A204.1 (cell line): Measurements from ENCODE around the gene AQP4.

Source experiments
- FAIRE-seq: peaks from 2 replicates; lab custom pipeline; 2012; peaks lifted over from hg19 to GRCh38; lab: Jason Lieb, UNC

Gene AQP4, protein sequence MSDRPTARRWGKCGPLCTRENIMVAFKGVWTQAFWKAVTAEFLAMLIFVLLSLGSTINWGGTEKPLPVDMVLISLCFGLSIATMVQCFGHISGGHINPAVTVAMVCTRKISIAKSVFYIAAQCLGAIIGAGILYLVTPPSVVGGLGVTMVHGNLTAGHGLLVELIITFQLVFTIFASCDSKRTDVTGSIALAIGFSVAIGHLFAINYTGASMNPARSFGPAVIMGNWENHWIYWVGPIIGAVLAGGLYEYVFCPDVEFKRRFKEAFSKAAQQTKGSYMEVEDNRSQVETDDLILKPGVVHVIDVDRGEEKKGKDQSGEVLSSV

DNA sequence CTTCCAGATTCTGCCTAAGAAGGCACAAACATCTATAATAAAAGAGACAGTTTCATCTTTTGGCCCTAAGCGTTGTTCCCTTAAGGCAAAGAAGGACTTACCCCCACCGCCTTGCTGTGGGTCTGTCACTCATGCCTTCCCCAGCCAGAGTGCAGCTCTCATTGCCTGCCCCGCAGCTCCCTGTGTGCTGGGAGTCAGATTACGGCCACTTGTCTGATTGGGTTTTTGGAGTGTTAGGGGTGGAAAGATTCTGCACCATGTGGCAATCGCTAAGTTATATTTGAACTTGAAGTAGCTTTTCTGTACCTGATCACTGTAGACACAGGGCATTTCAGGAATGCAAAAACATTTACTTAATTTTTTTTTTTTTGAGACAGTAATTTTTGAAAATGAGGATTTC is at the start of gene AQP4:
Gene AQP4, minus strand, starts transcription at position 151 of the 400 bp plus-strand sequence. Its CDS starts 18 bp downstream, at position 133.
- FAIRE-seq, result no peak

DNA sequence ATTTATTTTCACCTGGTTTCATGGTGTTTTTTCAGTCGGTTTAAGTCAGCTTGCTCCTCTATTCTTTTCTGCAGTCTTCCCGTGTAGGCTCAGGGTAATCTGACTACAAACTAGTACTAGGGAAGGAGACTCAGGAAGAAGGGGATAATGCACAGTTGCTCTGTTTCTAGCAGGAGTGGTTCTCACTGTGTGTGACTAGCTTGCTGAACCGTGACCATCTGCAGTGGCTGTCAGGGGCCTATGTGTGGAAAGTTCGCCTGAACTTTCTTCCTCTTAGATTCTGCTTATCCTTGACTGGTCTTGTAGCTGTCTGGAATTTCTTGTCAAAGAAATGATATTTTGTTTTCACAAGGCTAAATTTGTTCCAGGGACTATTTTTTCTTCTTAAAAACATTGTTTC is 46.3 kb upstream of the AQP4 start:
- no peak for FAIRE-seq

DNA sequence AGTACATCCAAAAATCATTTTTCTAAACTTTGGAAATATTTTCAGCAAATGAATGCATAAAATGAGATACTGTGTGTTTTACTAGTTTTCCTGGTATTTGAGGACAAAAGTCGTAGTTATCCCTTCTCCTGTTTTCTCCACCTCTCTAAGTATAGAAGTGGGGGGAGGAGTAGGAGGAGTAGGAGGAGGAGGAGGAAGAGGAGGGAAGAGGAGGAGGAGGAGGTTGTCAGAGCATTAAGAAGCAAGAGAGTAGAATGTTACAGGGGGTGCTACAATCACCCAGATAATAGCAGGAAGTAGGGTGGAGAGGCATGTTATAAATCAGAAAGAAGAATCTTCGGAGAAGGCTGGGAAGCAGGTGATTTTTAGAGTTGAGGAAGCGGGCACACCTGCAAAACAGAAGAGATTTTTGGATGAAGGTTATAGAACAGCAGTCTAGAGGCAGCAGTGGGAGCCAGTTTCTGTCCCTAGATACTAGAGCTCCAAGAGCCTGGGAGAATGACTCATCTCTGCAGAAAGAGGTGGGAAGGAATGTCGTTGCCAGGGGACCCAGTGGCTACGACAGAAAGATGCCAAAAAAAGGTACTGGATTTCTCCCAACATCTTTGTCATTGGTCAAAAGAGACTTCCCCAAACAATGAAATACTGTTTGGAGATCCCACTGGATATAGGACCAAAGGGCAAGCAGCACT is 44.2 kb upstream of the AQP4 start:
- no peak for FAIRE-seq

DNA sequence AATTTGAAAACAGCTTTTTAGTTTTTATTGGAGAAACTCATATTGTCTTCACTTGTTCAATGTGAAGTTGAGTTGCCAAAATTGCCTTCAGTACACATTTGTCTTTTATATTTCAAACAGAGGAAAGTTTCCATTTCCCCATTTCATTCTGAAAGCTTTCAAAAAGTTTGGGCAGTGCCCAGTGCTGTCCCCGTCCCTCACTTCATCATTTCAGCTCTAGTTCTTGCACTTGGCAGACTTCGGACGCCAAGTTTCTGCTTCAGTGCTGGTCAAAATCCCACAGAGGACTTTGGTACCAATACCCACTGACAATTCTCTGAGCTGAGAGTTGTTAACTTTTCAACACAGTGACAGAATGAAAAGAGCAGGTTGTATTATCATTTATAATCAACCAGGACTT is 43.4 kb upstream of the AQP4 start:
- no peak for FAIRE-seq

DNA sequence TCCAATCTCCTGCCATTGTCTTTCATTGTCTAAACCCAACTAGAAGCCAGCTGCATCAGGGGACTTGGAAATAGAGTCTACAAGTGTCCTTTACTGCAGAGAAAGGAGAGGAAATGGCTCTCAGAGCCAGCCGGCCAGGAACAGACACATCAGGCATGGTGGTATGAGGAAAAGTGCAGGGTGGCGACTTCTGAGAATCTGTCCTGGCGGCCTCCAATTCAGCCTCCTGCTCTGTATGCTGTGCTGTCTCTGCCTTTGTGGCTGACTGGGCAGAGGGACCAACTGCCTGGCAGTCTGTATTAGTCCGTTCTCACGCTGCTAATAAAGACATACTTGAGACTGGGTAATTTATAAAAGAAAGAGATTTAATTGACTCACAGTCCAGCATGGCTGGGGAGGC is 36.8 kb upstream of the AQP4 start:
- FAIRE-seq, result no peak

DNA sequence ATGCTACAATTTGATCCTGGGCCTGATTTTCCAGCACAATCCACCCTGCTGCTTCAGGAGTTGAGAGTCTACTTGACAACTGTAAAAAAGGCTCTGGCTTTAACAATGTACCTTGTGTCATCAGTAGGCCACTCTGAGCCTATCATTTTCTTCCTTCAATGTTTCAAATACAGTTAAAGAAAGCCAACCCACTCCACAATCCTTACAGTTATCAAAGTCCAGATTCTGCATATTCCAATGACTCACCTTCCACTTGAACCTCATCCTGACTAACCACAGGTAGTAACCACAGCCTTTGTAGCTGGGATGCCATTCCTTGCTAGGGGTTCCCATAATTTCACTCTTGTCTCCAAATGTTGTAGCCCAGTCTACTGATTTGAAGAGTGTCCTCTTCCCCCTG is 35.5 kb upstream of the AQP4 start:
- FAIRE-seq, result no peak

DNA sequence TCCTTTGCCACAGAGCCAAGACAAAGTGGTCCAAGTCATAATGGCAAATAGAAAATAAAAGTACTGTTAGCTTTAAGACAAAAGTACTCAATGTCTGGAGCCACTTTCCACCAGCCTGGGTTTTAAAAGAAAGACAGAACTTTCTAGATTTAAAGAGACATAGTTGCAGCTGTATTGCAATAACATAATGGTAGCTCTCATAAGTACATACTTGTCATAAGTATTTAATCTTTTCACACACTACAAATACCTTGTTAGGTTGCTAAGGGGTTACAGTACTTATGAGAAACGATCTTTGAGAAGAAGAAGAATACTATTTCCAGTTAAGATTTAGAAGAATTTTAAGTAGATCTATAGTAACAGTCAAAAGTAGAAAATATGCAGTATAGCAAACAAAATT is 28.9 kb upstream of the AQP4 start:
- no peak for FAIRE-seq

DNA sequence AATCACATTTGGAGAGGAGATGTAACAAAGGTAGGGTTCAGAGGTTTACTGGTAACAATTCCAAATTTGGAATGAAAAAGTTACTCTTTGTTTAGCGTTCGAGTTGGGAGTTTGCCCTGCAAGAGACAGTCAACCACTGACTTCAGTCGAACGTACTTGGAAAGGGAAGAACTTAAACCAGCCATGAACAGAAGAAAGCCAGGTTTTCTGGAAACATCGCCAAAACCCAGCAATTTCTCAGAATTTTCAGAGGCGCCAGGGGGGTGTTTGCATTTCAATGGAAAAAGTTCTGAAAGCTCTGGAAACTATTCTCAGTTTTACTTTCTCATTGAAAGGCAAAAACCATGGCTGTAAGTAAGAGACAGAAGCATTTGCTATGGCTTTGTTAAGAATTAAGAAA is 28.5 kb upstream of the AQP4 start:
- FAIRE-seq, result no peak

DNA sequence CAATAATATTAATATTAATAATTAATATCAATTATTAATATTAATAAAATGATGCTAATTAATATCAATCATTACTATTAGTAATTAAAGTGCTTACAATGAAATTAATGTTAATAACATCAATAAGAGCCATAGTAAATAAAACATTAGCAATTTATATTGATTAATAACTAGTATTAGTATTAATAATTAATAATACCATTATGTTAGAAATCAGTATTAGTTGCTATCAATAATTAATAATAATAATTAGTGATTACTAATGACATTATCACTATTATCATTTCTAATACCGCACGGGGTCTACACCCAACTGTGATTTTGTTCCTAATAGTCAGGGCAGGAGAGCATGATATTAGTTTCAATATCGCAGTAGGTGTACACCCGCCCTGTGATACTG is 22.8 kb upstream of the AQP4 start:
- FAIRE-seq, result peak; percentile 72

DNA sequence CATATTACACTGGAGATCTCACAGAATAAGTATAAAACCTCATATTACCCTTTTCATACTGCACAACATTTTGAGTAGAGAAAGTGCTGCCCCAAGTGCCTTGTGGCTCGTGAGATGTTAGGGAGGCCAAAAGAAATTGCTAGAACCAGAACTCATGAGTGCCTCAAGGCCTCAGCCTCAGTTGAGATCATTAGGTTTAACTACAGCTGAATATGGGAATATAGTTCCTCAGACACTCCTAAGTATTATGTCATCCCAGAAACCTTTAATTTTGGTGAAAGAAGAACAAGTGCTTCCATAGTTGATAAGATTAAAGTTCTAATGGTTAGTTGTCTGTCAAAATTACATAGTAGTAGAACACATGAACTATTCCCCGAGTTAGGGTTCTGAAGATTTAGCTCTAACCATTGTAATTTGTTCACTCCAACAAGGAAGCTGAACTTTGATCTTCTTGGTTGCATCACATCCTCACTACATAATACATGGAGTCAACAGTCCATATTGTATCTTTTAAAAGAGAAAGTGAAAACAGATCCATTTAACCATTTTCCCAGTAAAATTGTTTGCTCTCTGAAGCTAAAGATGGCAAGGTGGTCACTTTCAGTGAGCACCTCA is 9.6 kb upstream of the AQP4 start:
- FAIRE-seq, result no peak

DNA sequence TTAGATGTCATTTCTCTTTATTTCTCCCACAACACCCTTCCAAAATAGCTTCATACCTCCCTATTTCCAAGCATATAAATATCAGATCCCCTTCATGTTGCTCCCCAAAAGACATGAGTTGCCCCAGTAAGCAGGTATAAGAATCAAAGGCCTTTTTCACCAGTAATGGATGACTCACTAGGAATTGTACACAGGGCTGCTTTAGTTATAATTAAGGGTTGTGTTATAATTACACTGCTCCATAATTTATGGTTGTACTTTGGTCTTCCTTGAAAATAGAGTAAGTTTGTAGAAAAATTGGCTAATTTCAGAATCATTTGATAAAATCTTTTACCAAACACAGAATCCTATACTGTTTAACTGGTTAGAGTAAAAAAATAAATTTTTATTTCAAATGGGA is 8.8 kb upstream of the AQP4 start:
- no peak for FAIRE-seq

DNA sequence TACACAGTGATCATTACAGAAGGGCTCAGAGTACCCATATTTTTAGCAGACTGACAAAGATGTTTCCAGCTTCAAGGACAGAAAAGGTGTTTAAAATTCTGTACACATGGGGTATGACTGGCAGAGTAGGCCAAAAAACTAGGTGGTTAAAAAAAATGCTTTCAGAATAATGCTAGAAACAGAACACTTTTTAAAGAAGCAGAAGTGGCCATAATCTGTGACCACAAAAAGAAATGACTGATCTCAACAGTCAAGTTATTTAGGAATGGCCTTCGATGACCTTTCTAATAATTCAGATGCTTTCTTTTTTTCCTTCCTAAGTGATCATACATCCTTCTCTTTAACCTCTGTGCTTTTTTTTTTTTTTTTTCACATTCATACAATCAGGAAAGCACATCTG is 4.1 kb upstream of the AQP4 start:
- no peak for FAIRE-seq

DNA sequence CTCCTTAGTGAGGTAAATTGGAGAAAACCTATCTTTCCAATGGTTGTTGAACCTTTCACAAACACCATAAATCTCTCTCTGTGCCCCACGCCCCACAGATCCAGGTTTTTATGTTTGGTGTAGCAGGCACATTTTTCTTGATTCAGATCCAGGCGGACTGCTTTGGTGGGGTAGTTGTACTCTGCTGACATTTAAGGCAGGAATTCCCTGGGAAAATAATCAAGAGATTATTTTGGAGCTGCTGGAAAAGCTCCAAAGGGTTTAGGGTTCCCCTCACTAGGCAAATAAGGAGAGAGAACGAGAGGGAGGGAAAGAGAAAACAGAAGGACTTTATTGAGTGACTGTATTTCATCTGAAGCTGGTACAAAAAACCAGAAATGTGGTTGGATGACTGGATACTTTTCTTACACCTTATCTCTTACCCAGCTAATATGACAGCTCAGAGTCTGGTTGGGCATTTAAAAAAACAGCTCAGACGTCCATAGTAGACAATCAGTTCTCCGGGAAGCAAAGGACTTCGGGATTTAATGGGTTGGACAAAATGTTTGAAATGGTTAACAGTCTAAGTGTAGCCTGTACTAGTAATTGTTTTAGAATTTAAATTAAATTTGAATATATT is 3.6 kb upstream of the AQP4 start:
- FAIRE-seq, result no peak

DNA sequence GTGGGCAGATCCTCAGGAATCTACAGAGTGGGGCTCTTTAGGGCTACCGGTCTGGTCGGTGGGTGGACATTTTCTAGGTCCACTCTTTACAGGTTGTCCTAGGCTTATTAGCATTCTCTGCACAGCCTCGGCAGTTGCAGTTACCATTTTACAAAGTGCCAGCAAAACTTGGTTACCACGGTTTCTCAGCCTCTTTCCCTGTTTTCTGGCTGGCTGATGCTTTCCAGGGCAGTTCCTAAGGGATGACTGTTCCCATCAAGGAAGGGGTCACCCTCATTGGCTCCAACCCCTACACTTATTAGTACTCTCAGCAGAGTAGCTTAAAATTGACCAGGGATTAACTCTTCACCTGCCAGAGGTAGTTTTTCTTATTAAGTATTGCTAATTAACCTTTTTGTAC is 2.0 kb upstream of the AQP4 start:
- FAIRE-seq, result no peak

DNA sequence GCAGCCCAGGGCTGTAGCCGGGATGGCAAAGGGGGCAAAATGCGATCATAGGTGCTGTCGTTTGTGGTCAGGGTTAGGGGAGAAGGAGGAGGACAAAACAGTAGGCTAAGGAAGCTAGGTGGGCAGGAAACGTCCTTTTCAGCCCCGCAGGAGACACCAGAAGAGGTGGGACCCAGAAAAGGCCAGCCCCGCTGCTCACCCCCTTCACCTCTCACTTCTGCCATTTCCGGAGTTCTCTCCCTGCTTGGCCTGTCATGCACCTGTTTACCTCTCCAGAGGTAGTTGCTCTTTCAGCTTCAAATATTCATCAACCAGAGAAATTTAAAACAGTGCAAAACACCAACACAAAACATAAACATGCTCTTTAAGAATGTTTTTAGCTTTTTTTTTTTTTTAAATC is 849 bp downstream of the AQP4 start:
- FAIRE-seq, result no peak

DNA sequence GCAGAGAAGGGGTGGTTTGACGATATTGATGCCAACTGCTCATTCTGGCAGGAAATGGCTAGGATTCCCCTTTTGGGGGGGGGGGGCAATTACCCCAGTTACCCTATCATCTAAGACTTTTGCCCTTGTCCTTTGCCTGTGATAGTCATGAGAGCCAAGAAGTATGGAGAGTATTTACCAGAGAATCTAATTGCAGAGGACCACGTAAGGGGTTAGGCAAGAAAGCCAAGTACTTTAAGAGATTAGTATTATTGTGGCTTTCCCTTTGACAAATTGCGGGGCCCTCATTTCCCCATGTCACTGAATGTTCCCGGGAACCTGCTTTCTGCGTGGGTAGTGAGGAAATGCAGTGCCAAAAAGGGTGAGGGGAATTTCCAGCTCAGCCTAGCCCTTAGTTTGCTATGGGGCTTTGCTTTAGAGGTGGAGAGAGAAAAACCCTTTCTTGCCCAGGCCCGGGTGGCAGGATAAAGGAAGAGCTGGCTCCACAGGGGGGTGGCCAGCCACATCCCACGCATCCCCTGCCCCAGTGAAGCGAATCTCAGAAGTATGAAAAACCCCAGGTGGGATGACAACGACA is 1.5 kb downstream of the AQP4 start:
- no peak for FAIRE-seq

DNA sequence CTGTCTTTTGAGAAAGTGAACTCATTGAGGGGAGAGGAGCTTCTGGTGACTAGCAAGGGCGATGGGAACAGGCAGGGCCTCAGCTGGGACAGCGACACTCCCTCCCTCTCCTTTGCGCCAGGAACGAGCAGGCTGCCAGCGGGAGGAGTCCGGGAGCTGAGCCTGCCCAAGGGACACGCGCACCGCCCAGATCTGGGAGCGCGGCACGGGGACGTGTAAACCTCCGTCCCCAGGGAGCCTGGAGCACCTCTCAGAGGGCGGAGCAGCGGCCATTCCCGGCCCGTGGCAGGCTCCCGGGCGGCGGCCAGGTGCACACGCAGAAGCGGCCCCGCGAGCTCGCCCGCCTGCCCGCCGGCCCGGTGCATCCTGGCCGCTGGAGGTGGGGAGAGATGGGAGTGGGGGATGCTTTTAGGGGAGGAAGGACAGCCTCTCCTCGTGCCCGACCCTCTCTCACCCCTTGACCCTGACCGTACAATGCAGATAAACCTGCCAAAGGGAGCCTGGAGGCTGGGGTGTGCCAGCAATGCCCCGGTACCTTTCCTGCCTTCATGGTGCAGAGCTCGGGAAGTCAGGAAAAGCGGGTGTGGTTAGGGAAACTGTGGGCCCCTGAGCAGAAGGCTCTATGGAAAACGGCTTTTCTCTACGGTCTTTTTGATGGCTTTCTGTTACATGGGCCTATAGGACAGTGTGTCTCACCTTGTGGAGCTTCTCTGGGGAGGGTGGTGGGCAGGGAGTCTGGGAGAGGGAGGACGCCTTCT is 2.2 kb downstream of the AQP4 start:
- FAIRE-seq, result no peak

DNA sequence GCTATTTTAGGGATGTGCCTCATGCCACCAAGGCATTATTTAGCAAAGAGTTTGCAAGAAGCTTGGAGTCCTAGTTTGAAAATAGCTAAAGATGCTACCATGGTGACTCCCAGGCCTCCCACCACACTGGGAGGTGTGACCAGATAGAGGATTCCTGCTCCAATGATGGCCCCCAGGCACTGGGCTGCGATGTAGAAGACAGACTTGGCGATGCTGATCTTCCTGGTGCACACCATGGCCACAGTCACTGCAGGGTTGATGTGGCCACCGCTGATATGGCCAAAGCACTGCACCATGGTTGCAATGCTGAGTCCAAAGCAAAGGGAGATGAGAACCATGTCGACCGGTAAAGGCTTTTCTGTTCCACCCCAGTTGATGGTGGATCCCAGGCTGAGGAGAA is 3.4 kb downstream of the AQP4 start:
- no peak for FAIRE-seq

DNA sequence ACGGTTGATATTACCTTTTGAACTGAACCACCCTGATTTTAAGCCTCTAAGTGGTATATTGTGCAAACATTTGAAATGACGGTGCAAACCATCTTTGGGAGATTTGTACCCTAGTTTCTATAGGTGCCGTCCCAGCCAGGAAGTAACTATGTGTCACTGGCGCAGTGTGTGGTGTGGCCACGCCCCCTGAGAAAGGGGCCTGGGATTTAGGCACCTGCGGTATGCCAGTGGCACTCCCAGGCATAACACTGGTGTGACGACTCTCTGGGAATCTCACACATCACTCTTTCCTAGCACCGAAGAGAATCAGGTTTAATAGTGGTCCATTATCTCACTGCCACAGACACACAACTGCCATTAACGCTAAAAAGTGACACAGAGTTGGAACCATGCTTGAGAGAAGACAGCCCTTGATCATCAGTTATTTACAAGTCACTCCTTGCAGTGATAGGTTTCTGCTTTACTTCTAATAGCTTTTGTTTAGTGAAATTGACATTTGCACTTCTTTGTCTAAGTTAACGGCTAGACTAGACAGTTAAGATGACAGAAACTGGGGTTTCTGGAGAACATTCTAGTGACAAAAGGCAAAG is 11.1 kb downstream of the AQP4 start:
- FAIRE-seq, result no peak

DNA sequence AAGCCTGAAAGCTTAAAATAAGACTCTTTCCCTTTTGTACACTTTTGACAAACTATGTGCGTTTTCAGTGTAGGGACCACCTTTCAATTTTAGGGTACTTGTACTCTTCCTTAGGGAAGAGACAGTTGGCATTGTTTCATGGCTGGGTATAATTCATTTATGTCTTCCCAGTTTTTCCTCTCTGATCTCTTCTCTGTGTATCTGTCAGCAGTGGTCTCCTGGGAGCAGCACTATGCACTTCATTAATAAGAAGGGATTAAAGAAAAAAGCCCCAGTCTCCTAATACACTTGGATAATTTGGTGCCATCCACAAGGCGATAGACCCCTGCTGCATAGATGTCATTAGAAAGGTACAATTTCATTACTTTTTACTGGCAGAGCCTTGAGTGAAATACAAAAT is 12.1 kb downstream of the AQP4 start:
- no peak for FAIRE-seq

DNA sequence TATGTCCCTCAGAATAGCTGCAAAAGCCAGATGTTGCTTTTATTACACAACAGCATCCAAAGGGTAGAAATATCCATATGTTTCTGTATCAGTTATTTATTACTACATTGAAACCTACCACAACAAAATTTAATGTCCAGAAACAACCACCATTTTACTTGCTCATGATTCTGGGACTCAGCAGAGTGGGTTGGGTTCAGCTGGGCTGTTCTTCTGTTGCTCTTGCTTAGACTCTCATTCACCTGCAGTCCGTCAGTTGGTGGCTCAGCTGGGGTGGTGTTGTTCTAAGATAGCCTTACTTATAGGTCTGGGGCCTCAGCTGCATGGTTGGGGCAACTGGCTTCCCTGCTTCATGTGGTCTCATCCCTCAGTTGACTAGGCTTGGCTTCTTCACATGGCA is 21.7 kb downstream of the AQP4 start:
- no peak for FAIRE-seq

DNA sequence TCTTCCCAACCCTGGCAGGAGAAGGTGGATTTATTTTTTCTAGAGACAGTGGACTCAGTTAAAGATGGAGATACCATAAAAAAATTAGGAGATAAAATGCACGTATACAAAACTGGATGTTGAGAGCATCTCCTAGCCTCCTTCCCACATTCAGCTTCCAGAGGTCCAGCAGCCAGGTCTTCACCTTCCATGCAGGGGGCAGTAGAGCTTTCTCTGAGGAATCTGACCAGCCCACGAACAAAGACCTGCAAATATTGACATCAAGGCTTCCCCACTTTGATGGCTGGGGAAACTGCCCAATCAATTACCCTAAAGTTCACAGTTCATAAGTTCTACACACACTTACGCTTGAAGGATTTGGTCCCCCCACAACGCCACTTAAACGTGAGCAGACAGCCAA is 24.5 kb downstream of the AQP4 start:
- no peak for FAIRE-seq
